DND-41 (cell line): ENCODE measurements around the gene B3GALNT2.

ENCODE experiments used
- ATAC-seq: fragments of 200-7000 bp; cut with Tn5 transposase; 3 replicates; pipeline ENCODE4 v1.9.1; 2021; ENCODE audit warnings: low read depth; ENCODE audit not compliant: insufficient read depth
- DNase-seq: peaks from one replicate; pipeline ENCODE4 v3.0.0-alpha.2; 2020
- H2AFZ ChIP-seq: 2 replicates; pipeline ENCODE4 v1.6.0; 2012; ENCODE audit warnings: low read depth, low read length
- H3K27ac ChIP-seq: 2 replicates; pipeline ENCODE4 v1.5.1; 2012; ENCODE audit warnings: low read length, inconsistent platforms
- H3K27me3 ChIP-seq: fragments of 200-600 bp; sonication (generic); 2 replicates; pipeline ENCODE4 v1.6.0; 2012; ENCODE audit warnings: low read length, mild to moderate bottlenecking, inconsistent platforms; ENCODE audit not compliant: insufficient read depth, poor library complexity
- H3K36me3 ChIP-seq: 2 replicates; pipeline ENCODE4 v1.5.1; 2012; ENCODE audit warnings: low read length, inconsistent platforms; ENCODE audit not compliant: insufficient read depth
- H3K4me1 ChIP-seq: 2 replicates; pipeline ENCODE4 v1.5.1; 2012; ENCODE audit warnings: mild to moderate bottlenecking, low read length; ENCODE audit not compliant: insufficient read depth
- H3K4me2 ChIP-seq: 2 replicates; pipeline ENCODE4 v1.6.0; 2012; ENCODE audit warnings: mild to moderate bottlenecking, moderate library complexity, low read length, inconsistent platforms; ENCODE audit not compliant: insufficient read depth
- H3K4me3 ChIP-seq, 2 experiments: fragments of 200-600 bp in 1 of 2; shearing (Covaris generic) in 1 of 2; 2 replicates each; pipeline ENCODE4 v1.5.1; 2012 to 2016; ENCODE audit warnings: inconsistent platforms in 2 of 2, low read length in 2 of 2, mild to moderate bottlenecking in 2 of 2, low read depth in 1 of 2, moderate library complexity in 1 of 2
- H3K79me2 ChIP-seq: 2 replicates; pipeline ENCODE4 v1.6.0; 2012; ENCODE audit warnings: low read length, inconsistent platforms; ENCODE audit not compliant: insufficient read depth
- H3K9ac ChIP-seq: 2 replicates; pipeline ENCODE4 v1.6.0; 2012; ENCODE audit warnings: low read depth, mild to moderate bottlenecking, inconsistent platforms, low read length, moderate library complexity
- H3K9me3 ChIP-seq: 2 replicates; pipeline ENCODE4 v1.5.1; 2012; ENCODE audit warnings: low read length, moderate library complexity, mild to moderate bottlenecking, inconsistent platforms; ENCODE audit not compliant: insufficient read depth, severe bottlenecking
- H4K20me1 ChIP-seq: 2 replicates; pipeline ENCODE4 v1.6.0; 2012; ENCODE audit warnings: low read length; ENCODE audit not compliant: insufficient read depth
- EZH2 ChIP-seq: IDR thresholded peaks from 3 replicates; pipeline ENCODE4 v1.6.1; 2012; ENCODE audit warnings: borderline replicate concordance, low read depth, mild to moderate bottlenecking, moderate library complexity, low read length, inconsistent platforms; ENCODE audit not compliant: severe bottlenecking
- TF ChIP-seq, protein P1 (sequence below): IDR thresholded peaks from 2 replicates; pipeline ENCODE4 v1.5.1; 2012; ENCODE audit warnings: borderline replicate concordance, low read length, moderate library complexity, mild to moderate bottlenecking; ENCODE audit not compliant: poor library complexity, severe bottlenecking; ENCODE audit errors: extremely low read depth

B3GALNT2 gene

DNA sequence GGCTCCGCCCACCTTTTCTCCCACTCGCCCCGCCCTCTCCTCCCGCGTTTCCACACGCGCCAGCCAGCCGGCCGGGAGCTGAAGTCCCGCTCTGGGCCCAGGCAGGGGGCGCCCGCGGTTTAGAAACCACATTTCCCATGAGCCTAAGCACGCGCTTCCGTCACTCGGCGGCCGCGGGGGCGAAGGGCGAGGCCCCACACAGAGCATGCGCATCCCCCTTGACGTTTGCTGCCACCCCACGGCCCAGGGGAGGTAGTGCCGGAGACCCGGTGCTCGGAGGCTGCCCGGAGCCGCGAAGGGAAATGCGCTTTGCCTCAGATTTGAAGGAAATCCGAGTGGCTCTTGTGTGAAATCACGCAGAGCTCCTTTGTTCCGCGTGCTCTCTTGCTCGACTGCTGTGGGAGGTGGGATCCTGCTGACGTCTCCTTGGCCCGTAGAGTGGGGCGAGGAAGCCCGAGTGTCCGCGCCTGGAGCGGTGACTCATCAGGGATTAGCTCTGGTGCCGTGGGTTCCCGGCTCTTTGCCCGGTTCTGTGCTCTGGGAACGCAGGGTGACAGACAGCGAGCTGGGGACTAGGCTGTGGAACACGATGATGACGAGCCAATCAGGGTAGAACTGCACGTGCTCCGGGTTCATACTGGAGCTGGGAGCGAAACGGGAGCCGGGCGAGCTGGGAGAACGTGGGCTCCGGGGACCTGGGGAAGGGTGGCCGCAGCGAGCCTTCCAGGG, 406 bp upstream of the B3GALNT2 start:
- Histone ChIP-seq H3K4me2 (peak overlapping the region; percentile 99), H3K79me2 (peaks cover 47% of the 10 kb centered on the region), H3K4me1 (peaks cover 26% of the 10 kb centered on the region), H3K27me3 (no peaks in the 10 kb centered on the region), H4K20me1 (peaks cover 2% of the 10 kb centered on the region; the same call in 1 of the 2 replicates), H3K9ac (peak overlapping the region; percentile 81), H3K36me3 (no peaks in the 10 kb centered on the region; the same call in 1 of the 2 replicates), H3K27ac (peak overlapping the region; percentile 90), H2AFZ (peak overlapping the region; percentile 93), H3K9me3 (no peaks in the 10 kb centered on the region), H3K4me3 (peak overlapping the region; percentile 70 to 96)
- peak; percentile 82 for ATAC-seq
- DNase-seq: peak; percentile 99
- no peak for TF ChIP-seq EZH2
- TF ChIP-seq, protein P1, sequence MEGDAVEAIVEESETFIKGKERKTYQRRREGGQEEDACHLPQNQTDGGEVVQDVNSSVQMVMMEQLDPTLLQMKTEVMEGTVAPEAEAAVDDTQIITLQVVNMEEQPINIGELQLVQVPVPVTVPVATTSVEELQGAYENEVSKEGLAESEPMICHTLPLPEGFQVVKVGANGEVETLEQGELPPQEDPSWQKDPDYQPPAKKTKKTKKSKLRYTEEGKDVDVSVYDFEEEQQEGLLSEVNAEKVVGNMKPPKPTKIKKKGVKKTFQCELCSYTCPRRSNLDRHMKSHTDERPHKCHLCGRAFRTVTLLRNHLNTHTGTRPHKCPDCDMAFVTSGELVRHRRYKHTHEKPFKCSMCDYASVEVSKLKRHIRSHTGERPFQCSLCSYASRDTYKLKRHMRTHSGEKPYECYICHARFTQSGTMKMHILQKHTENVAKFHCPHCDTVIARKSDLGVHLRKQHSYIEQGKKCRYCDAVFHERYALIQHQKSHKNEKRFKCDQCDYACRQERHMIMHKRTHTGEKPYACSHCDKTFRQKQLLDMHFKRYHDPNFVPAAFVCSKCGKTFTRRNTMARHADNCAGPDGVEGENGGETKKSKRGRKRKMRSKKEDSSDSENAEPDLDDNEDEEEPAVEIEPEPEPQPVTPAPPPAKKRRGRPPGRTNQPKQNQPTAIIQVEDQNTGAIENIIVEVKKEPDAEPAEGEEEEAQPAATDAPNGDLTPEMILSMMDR: peak; percentile 90

- Histone ChIP-seq H3K9ac (peak overlapping the region; percentile 81), H4K20me1 (peaks cover 3% of the 10 kb centered on the region; the same call in 1 of the 2 replicates), H3K79me2 (peaks cover 57% of the 10 kb centered on the region), H3K4me3 (peak overlapping the region; percentile 70 to 96), H2AFZ (peak overlapping the region; percentile 92), H3K36me3 (no peaks in the 10 kb centered on the region; the same call in 1 of the 2 replicates), H3K27ac (peak overlapping the region; percentile 73), H3K9me3 (no peaks in the 10 kb centered on the region), H3K4me2 (peak overlapping the region; percentile 99), H3K4me1 (peaks cover 26% of the 10 kb centered on the region), H3K27me3 (no peaks in the 10 kb centered on the region)
- no peak for ATAC-seq
- no peak for DNase-seq
- no peak for TF ChIP-seq EZH2
- TF ChIP-seq, protein P1: no peak
Measured at GRCh38 chr1:235503403-235504121, 690 bp downstream of the B3GALNT2 start.

DNA sequence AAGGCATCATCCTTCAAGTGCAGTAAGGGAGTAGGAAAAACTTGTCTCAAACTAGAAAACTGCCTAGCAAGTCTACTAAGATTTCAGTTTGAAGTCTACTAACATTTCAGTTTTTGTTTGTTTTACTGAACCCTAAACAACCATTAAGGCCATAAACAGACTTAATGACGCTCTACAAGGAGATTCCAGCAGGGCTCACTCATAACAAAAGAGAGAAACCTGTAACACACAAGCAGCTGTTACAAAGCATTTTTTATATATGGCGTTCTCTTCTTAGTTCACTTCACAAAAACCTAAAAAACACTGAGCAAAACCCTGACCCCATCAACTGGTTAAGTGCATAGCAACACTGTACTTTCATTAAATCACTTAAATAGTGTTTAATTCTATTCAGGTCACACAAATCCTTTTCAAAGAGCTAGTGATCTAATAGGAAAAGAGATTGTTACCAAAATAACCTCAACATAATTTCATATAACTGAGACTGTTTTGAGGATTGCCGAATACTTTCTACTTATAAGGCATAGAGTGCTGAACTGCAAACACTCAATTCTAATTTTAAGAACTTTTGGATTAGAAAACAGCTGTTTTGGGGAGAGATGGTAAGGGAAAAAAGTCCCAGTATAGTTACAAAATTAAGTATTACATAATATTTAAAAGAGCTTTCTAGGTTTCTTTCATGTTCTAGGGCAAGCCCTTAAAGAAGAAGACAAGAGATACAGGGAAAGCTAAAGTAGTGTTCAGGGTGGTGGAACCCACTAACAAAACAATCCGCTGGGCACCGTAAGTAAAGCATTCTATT, 1.4 kb downstream of the B3GALNT2 start:
- Histone ChIP-seq H4K20me1 (peaks cover 3% of the 10 kb centered on the region; the same call in 1 of the 2 replicates), H3K4me2 (peak overlapping the region; percentile 99), H3K4me3 (peak overlapping the region; percentile 70 to 96), H3K27ac (peak overlapping the region; percentile 73; the same call in 1 of the 2 replicates), H3K9me3 (no peaks in the 10 kb centered on the region), H3K9ac (peak overlapping the region; percentile 81), H3K4me1 (peaks cover 26% of the 10 kb centered on the region), H3K36me3 (no peaks in the 10 kb centered on the region; the same call in 1 of the 2 replicates), H3K27me3 (no peaks in the 10 kb centered on the region), H2AFZ (peak overlapping the region; percentile 92), H3K79me2 (peaks cover 57% of the 10 kb centered on the region)
- DNase-seq (no peak), ATAC-seq (no peak)
- no peak for TF ChIP-seq EZH2
- TF ChIP-seq, protein P1: no peak
